HL-60 (cell line): Measurements from ENCODE around the gene FMNL3.

Source experiments
- DNase-seq, 2 experiments: peaks; one replicate each; pipeline ENCODE4 v3.0.0-alpha.2; 2010 to 2020; ENCODE audit warnings: low read depth in 1 of 2, low spot score in 1 of 2
- H3K27ac ChIP-seq: fragments of 250-450 bp; sonication (Bioruptor Pico); replicated peaks from 2 replicates; pipeline ENCODE4 v1.5.1; 2020; ENCODE audit warnings: mild to moderate bottlenecking, moderate library complexity
- H3K27me3 ChIP-seq: fragments of 250-450 bp; sonication (Bioruptor Pico); 2 replicates; pipeline ENCODE4 v1.5.1; 2021; ENCODE audit warnings: mild to moderate bottlenecking, moderate library complexity; ENCODE audit not compliant: insufficient read depth, poor library complexity, severe bottlenecking
- H3K4me3 ChIP-seq: replicated peaks from 2 replicates; pipeline ENCODE4 v1.5.1; 2011; ENCODE audit warnings: mild to moderate bottlenecking, control low read depth, low read length; ENCODE audit not compliant: insufficient read depth
- GABPA ChIP-seq: IDR thresholded peaks from 2 replicates; pipeline ENCODE4 v1.6.1; 2012; ENCODE audit warnings: low read depth
- POLR2AphosphoS5 ChIP-seq: IDR thresholded peaks from 2 replicates; pipeline ENCODE4 v1.6.1; 2012; ENCODE audit warnings: low read depth
- SPI1 ChIP-seq: IDR thresholded peaks from 2 replicates; pipeline ENCODE4 v1.6.1; 2012; ENCODE audit warnings: low read depth, mild to moderate bottlenecking, borderline replicate concordance
- TF ChIP-seq, protein P1 (sequence below): IDR thresholded peaks from one replicate; pipeline ENCODE4 v1.5.1; 2011; ENCODE audit warnings: low read length, control low read depth, inconsistent platforms; ENCODE audit not compliant: insufficient read depth
- TF ChIP-seq, protein P2 (sequence below): IDR thresholded peaks from 2 replicates; pipeline ENCODE4 v1.6.1; 2012; ENCODE audit warnings: low read depth; ENCODE audit not compliant: insufficient replicate concordance

FMNL3 gene

DNA sequence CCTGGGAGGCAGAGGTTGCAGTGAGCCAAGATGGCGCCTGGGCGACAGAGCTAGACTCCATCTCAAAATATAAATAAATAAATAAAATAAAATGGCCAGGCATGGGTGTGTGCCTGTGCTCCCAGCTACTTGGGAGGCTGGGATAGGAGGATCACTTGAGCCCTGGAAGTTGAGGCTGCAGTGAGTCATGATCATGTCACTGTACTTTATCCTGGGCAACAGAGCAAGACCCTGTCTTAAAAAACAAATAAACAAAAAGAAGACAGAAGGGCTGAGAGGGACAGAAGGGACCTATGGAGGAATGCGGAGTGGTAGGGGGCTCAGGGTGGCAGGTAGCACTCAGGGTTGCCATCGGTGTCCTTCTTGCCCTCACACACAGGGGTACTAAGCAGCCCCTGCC lies 43.0 kb downstream of the FMNL3 start:
- H3K27ac ChIP-seq = peak overlapping the region; percentile 84
- no peak for DNase-seq
- no peak overlapping the region for H3K4me3 ChIP-seq
- H3K27me3 ChIP-seq = no peaks in the 10 kb centered on the region
- TF ChIP-seq, protein P1, sequence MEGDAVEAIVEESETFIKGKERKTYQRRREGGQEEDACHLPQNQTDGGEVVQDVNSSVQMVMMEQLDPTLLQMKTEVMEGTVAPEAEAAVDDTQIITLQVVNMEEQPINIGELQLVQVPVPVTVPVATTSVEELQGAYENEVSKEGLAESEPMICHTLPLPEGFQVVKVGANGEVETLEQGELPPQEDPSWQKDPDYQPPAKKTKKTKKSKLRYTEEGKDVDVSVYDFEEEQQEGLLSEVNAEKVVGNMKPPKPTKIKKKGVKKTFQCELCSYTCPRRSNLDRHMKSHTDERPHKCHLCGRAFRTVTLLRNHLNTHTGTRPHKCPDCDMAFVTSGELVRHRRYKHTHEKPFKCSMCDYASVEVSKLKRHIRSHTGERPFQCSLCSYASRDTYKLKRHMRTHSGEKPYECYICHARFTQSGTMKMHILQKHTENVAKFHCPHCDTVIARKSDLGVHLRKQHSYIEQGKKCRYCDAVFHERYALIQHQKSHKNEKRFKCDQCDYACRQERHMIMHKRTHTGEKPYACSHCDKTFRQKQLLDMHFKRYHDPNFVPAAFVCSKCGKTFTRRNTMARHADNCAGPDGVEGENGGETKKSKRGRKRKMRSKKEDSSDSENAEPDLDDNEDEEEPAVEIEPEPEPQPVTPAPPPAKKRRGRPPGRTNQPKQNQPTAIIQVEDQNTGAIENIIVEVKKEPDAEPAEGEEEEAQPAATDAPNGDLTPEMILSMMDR = no peak
- TF ChIP-seq GABPA (no peak), SPI1 (no peak), POLR2AphosphoS5 (no peak)
- TF ChIP-seq, protein P2, sequence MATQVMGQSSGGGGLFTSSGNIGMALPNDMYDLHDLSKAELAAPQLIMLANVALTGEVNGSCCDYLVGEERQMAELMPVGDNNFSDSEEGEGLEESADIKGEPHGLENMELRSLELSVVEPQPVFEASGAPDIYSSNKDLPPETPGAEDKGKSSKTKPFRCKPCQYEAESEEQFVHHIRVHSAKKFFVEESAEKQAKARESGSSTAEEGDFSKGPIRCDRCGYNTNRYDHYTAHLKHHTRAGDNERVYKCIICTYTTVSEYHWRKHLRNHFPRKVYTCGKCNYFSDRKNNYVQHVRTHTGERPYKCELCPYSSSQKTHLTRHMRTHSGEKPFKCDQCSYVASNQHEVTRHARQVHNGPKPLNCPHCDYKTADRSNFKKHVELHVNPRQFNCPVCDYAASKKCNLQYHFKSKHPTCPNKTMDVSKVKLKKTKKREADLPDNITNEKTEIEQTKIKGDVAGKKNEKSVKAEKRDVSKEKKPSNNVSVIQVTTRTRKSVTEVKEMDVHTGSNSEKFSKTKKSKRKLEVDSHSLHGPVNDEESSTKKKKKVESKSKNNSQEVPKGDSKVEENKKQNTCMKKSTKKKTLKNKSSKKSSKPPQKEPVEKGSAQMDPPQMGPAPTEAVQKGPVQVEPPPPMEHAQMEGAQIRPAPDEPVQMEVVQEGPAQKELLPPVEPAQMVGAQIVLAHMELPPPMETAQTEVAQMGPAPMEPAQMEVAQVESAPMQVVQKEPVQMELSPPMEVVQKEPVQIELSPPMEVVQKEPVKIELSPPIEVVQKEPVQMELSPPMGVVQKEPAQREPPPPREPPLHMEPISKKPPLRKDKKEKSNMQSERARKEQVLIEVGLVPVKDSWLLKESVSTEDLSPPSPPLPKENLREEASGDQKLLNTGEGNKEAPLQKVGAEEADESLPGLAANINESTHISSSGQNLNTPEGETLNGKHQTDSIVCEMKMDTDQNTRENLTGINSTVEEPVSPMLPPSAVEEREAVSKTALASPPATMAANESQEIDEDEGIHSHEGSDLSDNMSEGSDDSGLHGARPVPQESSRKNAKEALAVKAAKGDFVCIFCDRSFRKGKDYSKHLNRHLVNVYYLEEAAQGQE = no peak

DNA sequence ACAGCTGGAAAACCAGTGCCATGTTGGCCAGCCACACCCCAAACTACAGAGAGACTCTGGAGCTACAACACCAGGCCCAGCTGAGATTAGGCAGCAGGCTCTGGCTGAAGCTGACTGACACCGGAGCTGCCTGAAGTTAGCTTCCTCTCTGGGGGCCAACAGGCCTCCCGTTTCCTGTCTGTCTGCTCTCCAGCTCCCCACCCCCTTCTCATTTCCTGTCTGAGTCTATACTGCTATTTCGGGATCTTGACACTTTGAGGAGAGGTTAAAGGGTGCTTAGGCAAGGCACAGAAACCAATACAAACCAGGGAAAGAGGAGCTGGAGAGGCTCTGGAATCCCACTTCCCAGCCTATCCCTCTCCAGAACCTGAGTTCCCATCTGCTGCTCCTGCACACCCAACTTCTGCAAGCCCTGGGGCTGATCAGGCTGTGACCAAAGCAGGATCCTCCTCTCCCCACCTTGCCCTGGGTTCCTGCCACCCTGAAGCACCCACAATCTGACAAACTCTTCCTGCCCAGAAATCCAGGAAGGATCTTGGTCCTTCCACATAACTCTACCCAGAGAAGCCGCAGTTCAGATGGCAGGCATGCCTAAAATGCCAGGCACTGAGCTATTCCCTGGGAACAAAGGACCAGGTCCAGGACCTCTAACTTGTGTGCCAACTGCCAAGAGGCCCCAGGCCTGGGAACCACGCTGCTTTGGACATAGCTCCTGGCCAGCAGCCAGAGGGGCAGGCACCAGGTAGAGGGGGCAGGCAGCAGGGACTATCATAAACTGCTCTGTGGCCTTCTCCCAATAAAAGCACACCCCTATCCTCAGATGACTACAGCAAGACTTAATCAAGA lies 44.0 kb downstream of the FMNL3 start:
- TF ChIP-seq POLR2AphosphoS5 = peak; percentile 86
- TF ChIP-seq, protein P2 = no peak
- TF ChIP-seq SPI1 = peak; percentile 81; the same call in 1 of the 2 replicates
- TF ChIP-seq, protein P1 = no peak
- peak; percentile 68 for TF ChIP-seq GABPA
- Histone ChIP-seq H3K4me3 (no peak overlapping the region), H3K27me3 (no peaks in the 10 kb centered on the region), H3K27ac (peak overlapping the region; percentile 84)
- peak; percentile 47 to 95 for DNase-seq

DNA sequence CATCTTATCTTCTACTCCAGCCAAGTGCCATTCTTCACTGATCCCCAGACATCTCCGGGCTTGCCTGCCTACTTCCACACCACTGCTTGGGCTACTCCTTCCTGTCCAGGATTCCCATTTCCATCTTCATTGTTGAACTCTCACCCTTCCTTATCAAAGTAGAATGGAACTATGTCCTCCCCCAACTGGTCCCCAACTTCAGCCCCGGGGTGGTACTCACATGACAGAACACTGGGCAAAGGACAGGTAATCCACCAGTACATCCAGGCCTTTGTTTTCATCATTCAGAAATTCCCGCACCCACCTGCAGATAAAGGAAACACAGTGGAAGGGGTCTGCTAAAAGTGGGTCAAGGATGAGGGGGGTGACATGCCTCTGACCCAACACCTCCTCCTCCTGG lies 45.5 kb downstream of the FMNL3 start:
- H3K4me3 ChIP-seq = no peak overlapping the region
- no peak for TF ChIP-seq SPI1
- no peak for TF ChIP-seq GABPA
- DNase-seq = no peak
- H3K27me3 ChIP-seq = no peaks in the 10 kb centered on the region
- peak overlapping the region; percentile 84; the same call in 1 of the 2 replicates for H3K27ac ChIP-seq

DNA sequence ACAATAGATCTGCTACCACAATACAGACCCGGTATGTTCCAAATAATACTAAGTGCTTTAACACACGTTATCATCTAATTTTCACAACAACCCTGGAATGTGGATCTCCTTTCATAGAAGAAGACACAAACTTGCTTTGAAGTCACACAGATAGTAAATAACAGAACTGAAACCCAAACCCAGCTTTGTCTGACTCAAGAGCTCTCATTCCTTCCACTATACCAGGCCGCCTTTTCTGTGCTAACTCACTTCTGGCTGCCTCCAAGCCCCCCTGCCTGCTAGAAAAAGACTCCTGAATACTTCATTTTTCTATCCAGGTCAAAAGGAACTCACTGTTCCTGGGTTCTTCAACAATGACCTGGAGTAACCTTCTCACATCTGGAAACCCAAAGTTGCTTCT lies 46.0 kb downstream of the FMNL3 start:
- TF ChIP-seq, protein P2 = no peak
- TF ChIP-seq GABPA (no peak), SPI1 (no peak), POLR2AphosphoS5 (no peak)
- TF ChIP-seq, protein P1 = no peak
- Histone ChIP-seq H3K4me3 (no peak overlapping the region), H3K27me3 (no peaks in the 10 kb centered on the region), H3K27ac (no peak overlapping the region)
- DNase-seq = no peak
